ENCODE measurements around the gene NTN1.
"Not testable (repeated sequence)": the region's sequence is repeated elsewhere in the genome, so short reads cannot be mapped to it uniquely, and the experiment has no call there.

Gene NTN1

GRCh38 chr17:9253308-9253707, 232.0 kb downstream of the NTN1 start:
- no peak overlapping the region for H3K4me3 ChIP-seq
- TF ChIP-seq POLR2AphosphoS5 (IDR thresholded peaks at IDR 0.05; ENCODE audit: borderline replicate concordance, low read depth, low read length) (no peak), FOXP2 (optimal IDR thresholded peaks at IDR 0.05; ENCODE audit: control extremely low read depth, extremely low read length, insufficient read depth) (no peak), EZH2 (IDR thresholded peaks at IDR 0.05) (no peak)
- H3K36me3 ChIP-seq (ENCODE audit: insufficient read depth, low read length), result no peaks in the 10 kb centered on the region
- H3K27ac ChIP-seq, result no peak overlapping the region
- H3K9me3 ChIP-seq (ENCODE audit: low read depth, low read length), result no peaks in the 10 kb centered on the region
- no peak for DNase-seq (ENCODE audit: low read depth, low spot score)
- no peak overlapping the region for H3K9ac ChIP-seq (ENCODE audit: insufficient read length)

DNA sequence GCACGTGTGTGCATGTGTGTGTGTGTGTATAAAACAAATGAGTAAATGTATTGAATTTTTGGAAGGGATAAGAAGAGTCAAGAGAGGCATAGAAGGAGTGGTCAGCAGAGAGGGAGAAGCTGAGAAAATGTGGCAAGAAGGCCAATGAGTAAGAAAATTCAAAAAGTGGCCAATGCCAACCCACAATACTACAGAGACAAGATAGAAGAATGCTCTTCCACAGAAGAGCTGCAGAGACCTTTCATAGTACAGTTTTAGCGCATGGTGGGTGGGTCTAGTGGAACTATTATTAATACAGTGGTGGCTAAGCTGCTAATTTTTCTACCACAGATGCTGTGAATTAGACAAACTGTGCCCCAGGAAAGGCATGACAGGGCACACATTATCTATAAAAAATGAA, 233.5 kb downstream of the NTN1 start:
- DNase-seq (ENCODE audit: low read depth, low spot score), result no peak
- no peak overlapping the region for H3K4me3 ChIP-seq
- H3K9me3 ChIP-seq (ENCODE audit: low read depth, low read length), result no peaks in the 10 kb centered on the region
- H3K36me3 ChIP-seq (ENCODE audit: insufficient read depth, low read length), result no peaks in the 10 kb centered on the region
- no peak overlapping the region for H3K27ac ChIP-seq
- TF ChIP-seq POLR2AphosphoS5 (IDR thresholded peaks at IDR 0.05; ENCODE audit: borderline replicate concordance, low read depth, low read length), result no peak
- TF ChIP-seq FOXP2 (optimal IDR thresholded peaks at IDR 0.05; ENCODE audit: control extremely low read depth, extremely low read length, insufficient read depth), result no peak
- no peak overlapping the region for H3K9ac ChIP-seq (ENCODE audit: insufficient read length)

DNA sequence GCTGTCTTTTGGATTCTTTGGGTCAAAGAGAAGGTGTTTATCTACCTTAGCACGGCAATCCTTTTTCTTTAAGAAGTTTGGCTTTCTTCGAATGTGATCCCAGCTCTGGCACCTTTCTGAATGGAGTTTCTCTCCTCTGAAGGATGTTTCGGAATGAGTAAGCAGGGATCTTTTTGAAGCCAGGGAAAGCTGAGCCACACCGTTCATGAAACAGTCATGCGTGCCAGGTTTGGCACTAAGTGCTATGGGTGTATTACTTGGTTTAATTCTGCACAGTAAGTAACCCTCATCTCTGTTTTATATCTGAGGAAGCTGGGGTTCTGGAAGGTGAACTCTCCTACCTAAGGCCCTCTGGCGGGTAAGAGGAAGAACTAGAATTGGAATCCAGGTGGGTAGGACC, 234.5 kb downstream of the NTN1 start:
- no peak for TF ChIP-seq FOXP2 (optimal IDR thresholded peaks at IDR 0.05; ENCODE audit: control extremely low read depth, extremely low read length, insufficient read depth)
- no peak for TF ChIP-seq POLR2AphosphoS5 (IDR thresholded peaks at IDR 0.05; ENCODE audit: borderline replicate concordance, low read depth, low read length)
- TF ChIP-seq EZH2 (IDR thresholded peaks at IDR 0.05), result no peak
- no peak for DNase-seq (ENCODE audit: low read depth, low spot score)
- Histone ChIP-seq H3K36me3 (ENCODE audit: insufficient read depth, low read length) (no peaks in the 10 kb centered on the region), H3K9ac (ENCODE audit: insufficient read length) (no peak overlapping the region), H3K4me3 (no peak overlapping the region), H3K9me3 (ENCODE audit: low read depth, low read length) (no peaks in the 10 kb centered on the region), H3K27ac (no peak overlapping the region)

DNA sequence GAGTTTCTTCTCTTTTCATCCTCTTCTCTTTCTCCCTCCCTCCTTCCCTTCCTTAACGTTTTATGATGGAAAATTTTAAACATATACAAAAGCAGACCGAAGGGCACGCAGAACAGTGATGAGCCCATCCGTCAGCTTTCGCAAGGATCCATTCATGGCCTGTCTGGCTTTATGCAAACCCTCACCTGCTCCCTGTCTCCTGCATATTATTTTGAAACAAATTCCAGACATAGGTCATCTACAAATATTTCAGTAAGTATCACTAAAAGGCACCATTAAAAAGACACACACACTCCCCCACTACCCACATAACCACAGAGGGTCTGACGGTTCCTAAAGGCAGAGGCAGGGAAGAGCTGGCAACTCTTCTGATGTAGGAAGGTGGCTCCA, 235.0 kb downstream of the NTN1 start:
- Histone ChIP-seq H3K9me3 (ENCODE audit: low read depth, low read length) (no peaks in the 10 kb centered on the region), H3K36me3 (ENCODE audit: insufficient read depth, low read length) (no peaks in the 10 kb centered on the region), H3K27ac (no peak overlapping the region), H3K4me3 (no peak overlapping the region), H3K9ac (ENCODE audit: insufficient read length) (no peak overlapping the region)
- DNase-seq (ENCODE audit: low read depth, low spot score), result no peak
- no peak for TF ChIP-seq EZH2 (IDR thresholded peaks at IDR 0.05)
- no peak for TF ChIP-seq POLR2AphosphoS5 (IDR thresholded peaks at IDR 0.05; ENCODE audit: borderline replicate concordance, low read depth, low read length)

GRCh38 chr17:9256751-9257629, 235.7 kb downstream of the NTN1 start:
- Histone ChIP-seq H3K9me3 (ENCODE audit: low read depth, low read length) (no peaks in the 10 kb centered on the region), H3K4me3 (no peak overlapping the region), H3K36me3 (ENCODE audit: insufficient read depth, low read length) (no peaks in the 10 kb centered on the region), H3K9ac (ENCODE audit: insufficient read length) (no peak overlapping the region), H3K27ac (no peak overlapping the region)
- TF ChIP-seq EZH2 (IDR thresholded peaks at IDR 0.05), result no peak
- no peak for TF ChIP-seq POLR2AphosphoS5 (IDR thresholded peaks at IDR 0.05; ENCODE audit: borderline replicate concordance, low read depth, low read length)
- no peak for TF ChIP-seq FOXP2 (optimal IDR thresholded peaks at IDR 0.05; ENCODE audit: control extremely low read depth, extremely low read length, insufficient read depth)
- DNase-seq (ENCODE audit: low read depth, low spot score), result no peak

GRCh38 chr17:9257630-9257965, 236.3 kb downstream of the NTN1 start:
- not testable (repeated sequence) for H3K9ac ChIP-seq (ENCODE audit: insufficient read length); H3K9me3 ChIP-seq (ENCODE audit: low read depth, low read length); DNase-seq (ENCODE audit: low read depth, low spot score); H3K4me3 ChIP-seq; H3K27ac ChIP-seq; H3K36me3 ChIP-seq (ENCODE audit: insufficient read depth, low read length)

- H3K9me3 ChIP-seq (ENCODE audit: low read depth, low read length), result no peaks in the 10 kb centered on the region
- H3K36me3 ChIP-seq (ENCODE audit: insufficient read depth, low read length), result no peaks in the 10 kb centered on the region
- H3K4me3 ChIP-seq, result no peak overlapping the region
- no peak for TF ChIP-seq POLR2AphosphoS5 (IDR thresholded peaks at IDR 0.05; ENCODE audit: borderline replicate concordance, low read depth, low read length)
- TF ChIP-seq EZH2 (IDR thresholded peaks at IDR 0.05), result no peak
- no peak for TF ChIP-seq FOXP2 (optimal IDR thresholded peaks at IDR 0.05; ENCODE audit: control extremely low read depth, extremely low read length, insufficient read depth)
- no peak overlapping the region for H3K9ac ChIP-seq (ENCODE audit: insufficient read length)
- no peak overlapping the region for H3K27ac ChIP-seq
- DNase-seq (ENCODE audit: low read depth, low spot score), result no peak
Observed at GRCh38 chr17:9258115-9259015, 237.1 kb downstream of the NTN1 start.

- Histone ChIP-seq H3K36me3 (ENCODE audit: insufficient read depth, low read length) (no peaks in the 10 kb centered on the region), H3K4me3 (no peak overlapping the region), H3K27ac (no peak overlapping the region), H3K9ac (ENCODE audit: insufficient read length) (no peak overlapping the region), H3K9me3 (ENCODE audit: low read depth, low read length) (no peaks in the 10 kb centered on the region)
- TF ChIP-seq EZH2 (IDR thresholded peaks at IDR 0.05) (no peak), FOXP2 (optimal IDR thresholded peaks at IDR 0.05; ENCODE audit: control extremely low read depth, extremely low read length, insufficient read depth) (no peak), POLR2AphosphoS5 (IDR thresholded peaks at IDR 0.05; ENCODE audit: borderline replicate concordance, low read depth, low read length) (no peak)
- DNase-seq (ENCODE audit: low read depth, low spot score), result no peak
Observed at GRCh38 chr17:9259419-9259818, 238.1 kb downstream of the NTN1 start.
